Lower lobe of right lung (tissue), 2 donors: Measurements from ENCODE around the gene SNED1. TPM values are rescaled to one million over a fixed set of nuclear protein-coding genes. Genes with fewer than 3 reads are reported as not detected.

ENCODE experiments used
- ATAC-seq, 2 donors: fragments of 200-7000 bp; cut with Tn5 transposase; one replicate each; pipeline ENCODE4 v1.9.1; 2020 to 2022; ENCODE audit warnings: mild to moderate bottlenecking in 2 of 2, moderate library complexity in 2 of 2
- DNase-seq: peaks from one replicate; pipeline ENCODE4 v3.0.0-alpha.2; 2020
- H3K27ac ChIP-seq: fragments of 200-600 bp; one replicate; pipeline ENCODE4 v1.8.0; 2022
- H3K27me3 ChIP-seq: fragments of 200-600 bp; one replicate; pipeline ENCODE4 v1.8.0; 2022; ENCODE audit warnings: low read depth
- H3K36me3 ChIP-seq: fragments of 200-600 bp; one replicate; pipeline ENCODE4 v1.8.0; 2022; ENCODE audit warnings: mild to moderate bottlenecking
- H3K4me1 ChIP-seq: fragments of 200-600 bp; one replicate; pipeline ENCODE4 v1.8.0; 2022
- H3K4me3 ChIP-seq: fragments of 200-600 bp; one replicate; pipeline ENCODE4 v1.8.0; 2022; ENCODE audit warnings: mild to moderate bottlenecking
- H3K9me3 ChIP-seq: fragments of 200-600 bp; one replicate; pipeline ENCODE4 v1.8.0; 2022
- intact Hi-C: fragments of 100-400 bp; cut with DNase I; formaldehyde crosslinking; loops from one replicate; pipeline ENCODE4 v1.11.0; 2022
- total RNA-seq: library from RNA; stranded (reverse); fragmentation: NEBNext Ultra II Directional; extraction: Animal tissue kit (Norgen Biotek cat#: 25700); gene quantifications from one replicate; pipeline ENCODE4 v1.2.1, GENCODE V29; 2021
- TF ChIP-seq, protein P1 (sequence below): fragments of 200-600 bp; IDR thresholded peaks from one replicate; pipeline ENCODE4 v1.8.0; 2022; ENCODE audit warnings: antibody characterized with exemption, mild to moderate bottlenecking
- donor health status: DM: no; HTN: yes; CAD: no; lungs with severe emphysema.

The SNED1 gene
- total RNA-seq, 1 donor from 2014 or later, result 36.2 TPM

DNA sequence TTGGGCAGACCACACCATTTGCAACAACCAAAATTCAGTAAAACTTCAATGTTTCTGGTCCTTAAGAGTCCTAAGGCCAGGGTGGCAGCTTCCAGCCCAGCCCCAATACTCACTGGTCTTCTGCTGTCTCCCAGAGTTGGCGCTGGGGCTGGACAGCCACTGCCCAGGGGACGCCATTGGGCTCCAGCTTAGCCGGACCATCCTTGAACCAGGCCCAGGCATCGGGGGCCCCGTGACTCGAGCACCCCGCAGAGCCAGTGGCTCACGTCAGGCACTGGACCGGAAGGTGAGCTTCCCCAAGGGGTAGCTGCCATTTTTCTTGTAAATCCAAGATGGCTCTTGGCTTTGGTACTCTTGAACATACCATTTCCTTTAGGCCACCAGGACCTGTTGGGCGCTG is 21.8 kb downstream of the SNED1 start:
- H3K9me3 ChIP-seq, result peaks cover 2% of the 10 kb centered on the region
- H3K4me3 ChIP-seq, result no peak overlapping the region
- ATAC-seq (no peak), DNase-seq (no peak)
- TF ChIP-seq, protein P1, sequence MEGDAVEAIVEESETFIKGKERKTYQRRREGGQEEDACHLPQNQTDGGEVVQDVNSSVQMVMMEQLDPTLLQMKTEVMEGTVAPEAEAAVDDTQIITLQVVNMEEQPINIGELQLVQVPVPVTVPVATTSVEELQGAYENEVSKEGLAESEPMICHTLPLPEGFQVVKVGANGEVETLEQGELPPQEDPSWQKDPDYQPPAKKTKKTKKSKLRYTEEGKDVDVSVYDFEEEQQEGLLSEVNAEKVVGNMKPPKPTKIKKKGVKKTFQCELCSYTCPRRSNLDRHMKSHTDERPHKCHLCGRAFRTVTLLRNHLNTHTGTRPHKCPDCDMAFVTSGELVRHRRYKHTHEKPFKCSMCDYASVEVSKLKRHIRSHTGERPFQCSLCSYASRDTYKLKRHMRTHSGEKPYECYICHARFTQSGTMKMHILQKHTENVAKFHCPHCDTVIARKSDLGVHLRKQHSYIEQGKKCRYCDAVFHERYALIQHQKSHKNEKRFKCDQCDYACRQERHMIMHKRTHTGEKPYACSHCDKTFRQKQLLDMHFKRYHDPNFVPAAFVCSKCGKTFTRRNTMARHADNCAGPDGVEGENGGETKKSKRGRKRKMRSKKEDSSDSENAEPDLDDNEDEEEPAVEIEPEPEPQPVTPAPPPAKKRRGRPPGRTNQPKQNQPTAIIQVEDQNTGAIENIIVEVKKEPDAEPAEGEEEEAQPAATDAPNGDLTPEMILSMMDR, result no peak
- no peaks in the 10 kb centered on the region for H3K36me3 ChIP-seq
- intact Hi-C loops, result no loop called here
- H3K27me3 ChIP-seq, result no peaks in the 10 kb centered on the region
- no peak overlapping the region for H3K27ac ChIP-seq
- no peaks in the 10 kb centered on the region for H3K4me1 ChIP-seq

DNA sequence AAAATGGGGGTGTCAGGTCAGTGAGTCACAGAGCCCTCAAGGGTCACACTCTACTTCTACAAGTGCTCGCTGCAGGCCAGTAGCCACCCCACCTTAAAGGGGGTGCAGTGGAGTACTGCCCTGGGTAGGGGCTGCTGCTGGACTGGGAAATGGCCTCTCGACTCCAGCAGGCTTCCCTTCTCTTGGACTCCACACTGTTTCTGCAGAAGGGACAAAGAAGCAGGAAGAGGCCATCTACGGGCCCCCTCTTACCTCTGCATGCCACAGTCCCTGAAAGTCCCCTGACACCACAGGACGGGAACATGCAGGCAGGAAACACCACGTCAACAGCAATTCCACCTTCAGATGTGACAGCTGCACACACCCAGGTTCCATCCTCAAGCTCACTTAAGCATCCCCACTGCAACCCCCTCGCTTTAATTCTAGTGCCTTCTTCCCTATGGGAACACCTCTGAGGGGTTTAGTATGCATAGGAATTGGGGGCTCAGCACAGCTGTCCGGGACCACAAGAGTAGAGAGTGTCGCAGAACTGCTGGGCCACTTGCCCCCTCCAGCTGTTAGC is 22.3 kb downstream of the SNED1 start:
- ATAC-seq, result no peak

DNA sequence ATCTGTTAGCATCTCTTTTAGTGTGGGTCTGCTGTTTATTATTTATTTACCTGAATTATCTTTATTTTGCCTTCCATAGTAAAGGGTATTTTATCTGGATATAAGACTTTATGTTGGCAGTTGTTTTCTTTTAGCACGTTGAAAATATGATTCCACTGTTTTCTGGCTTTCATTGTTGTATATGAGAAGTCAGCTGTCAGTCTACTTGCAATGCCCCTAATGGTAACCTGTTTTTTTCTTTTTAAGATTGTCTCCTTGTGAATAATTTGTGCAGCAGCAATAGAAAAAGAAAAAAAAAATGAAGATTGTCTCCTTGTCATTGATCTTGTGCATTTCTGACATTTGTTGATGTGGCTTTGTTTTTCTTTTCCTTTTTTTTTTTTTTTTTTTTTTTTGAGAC is 27.2 kb downstream of the SNED1 start:
- TF ChIP-seq, protein P1, result no peak
- intact Hi-C loops, result no loop called here
- H3K9me3 ChIP-seq, result peaks cover 22% of the 10 kb centered on the region
- no peaks in the 10 kb centered on the region for H3K4me1 ChIP-seq
- DNase-seq (no peak), ATAC-seq (no peak)
- no peaks in the 10 kb centered on the region for H3K27me3 ChIP-seq
- H3K27ac ChIP-seq, result no peak overlapping the region
- H3K36me3 ChIP-seq, result peaks cover 5% of the 10 kb centered on the region
- H3K4me3 ChIP-seq, result no peak overlapping the region

More for the DNA sequence above, 22.3 kb downstream of the SNED1 start:
- H3K4me1 ChIP-seq, result no peaks in the 10 kb centered on the region
- no peak for DNase-seq
- intact Hi-C loops, result no loop called here
- H3K27ac ChIP-seq, result no peak overlapping the region
- H3K27me3 ChIP-seq, result no peaks in the 10 kb centered on the region
- TF ChIP-seq, protein P1, result no peak
- H3K36me3 ChIP-seq, result no peaks in the 10 kb centered on the region
- no peak overlapping the region for H3K4me3 ChIP-seq
- H3K9me3 ChIP-seq, result peaks cover 7% of the 10 kb centered on the region

DNA sequence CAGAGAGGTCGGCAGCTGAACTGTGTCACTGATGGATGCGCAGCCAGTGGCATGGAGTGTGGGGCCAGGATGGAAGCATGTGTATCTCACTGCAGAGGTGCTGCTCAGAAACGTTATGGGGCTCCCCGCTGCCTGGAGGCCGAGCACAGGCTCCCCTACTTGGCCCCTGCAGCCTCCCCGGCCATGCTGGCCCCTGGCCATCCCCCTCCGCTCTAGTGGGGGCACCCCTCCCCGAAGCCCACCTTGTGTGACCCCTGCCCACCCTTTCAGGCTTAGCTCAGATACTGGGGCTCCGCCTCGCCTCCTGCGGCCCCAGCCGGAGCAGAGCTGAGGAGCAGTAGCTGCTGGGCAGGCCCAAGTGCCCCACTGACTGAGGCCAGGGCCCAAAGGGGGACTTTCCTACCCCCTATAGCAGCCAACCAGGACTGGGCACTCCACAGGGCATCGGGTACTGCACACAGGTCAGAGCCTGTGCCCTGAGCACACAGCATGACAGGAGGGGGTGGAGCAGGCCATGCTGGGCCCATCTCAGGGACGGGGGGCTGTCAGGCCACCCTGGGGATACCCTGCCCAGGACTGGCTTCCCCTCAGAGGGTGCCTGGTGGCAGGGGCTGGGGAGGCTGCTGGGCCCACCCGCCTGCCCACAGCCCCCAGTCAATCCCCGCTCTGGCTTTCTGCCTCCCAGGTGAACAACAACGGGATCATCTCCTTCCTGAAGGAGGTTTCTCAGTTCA is 31.3 kb downstream of the SNED1 start:
- TF ChIP-seq, protein P1, result no peak
- Histone ChIP-seq H3K4me3 (no peak overlapping the region), H3K27ac (no peak overlapping the region), H3K9me3 (peaks cover 22% of the 10 kb centered on the region), H3K36me3 (peaks cover 35% of the 10 kb centered on the region), H3K27me3 (no peaks in the 10 kb centered on the region), H3K4me1 (no peaks in the 10 kb centered on the region)
- DNase-seq, result no peak
- intact Hi-C loops, result no loop called here
- peak; percentile 9 to 18 for ATAC-seq

DNA sequence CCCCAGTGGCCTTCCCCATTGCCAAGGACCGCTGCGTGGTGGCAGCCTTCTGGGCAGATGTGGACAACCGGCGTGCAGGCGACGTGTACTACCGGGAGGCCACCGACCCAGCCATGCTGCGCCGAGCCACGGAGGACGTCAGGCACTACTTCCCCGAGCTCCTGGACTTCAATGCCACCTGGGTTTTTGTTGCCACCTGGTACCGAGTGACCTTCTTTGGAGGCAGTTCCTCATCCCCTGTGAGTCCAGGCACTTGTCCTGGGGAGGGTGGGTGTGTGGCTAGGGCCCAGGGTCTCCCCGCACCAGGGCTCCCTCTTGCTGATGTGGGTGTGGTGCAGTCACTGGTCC is 31.9 kb downstream of the SNED1 start:
- peaks cover 39% of the 10 kb centered on the region for H3K36me3 ChIP-seq
- no peak overlapping the region for H3K27ac ChIP-seq
- no peaks in the 10 kb centered on the region for H3K27me3 ChIP-seq
- TF ChIP-seq, protein P1, result no peak
- H3K9me3 ChIP-seq, result peaks cover 20% of the 10 kb centered on the region
- no peak for ATAC-seq
- no peak for DNase-seq
- no peaks in the 10 kb centered on the region for H3K4me1 ChIP-seq
- intact Hi-C loops, result no loop called here
- no peak overlapping the region for H3K4me3 ChIP-seq
